K562 (cell line): Measurements from ENCODE around the gene SCMH1.

Experiments used
- CBFB ChIP-seq: sonication (generic); formaldehyde crosslinking; IDR thresholded peaks from 2 replicates; pipeline ENCODE4 v1.4.0; 2020; ENCODE audit warnings: mild to moderate bottlenecking, missing genetic modification reagents
- EZH2 ChIP-seq: IDR thresholded peaks from 2 replicates; pipeline ENCODE4 v1.6.1; 2012; ENCODE audit warnings: low read depth, mild to moderate bottlenecking, inconsistent platforms, low read length, borderline replicate concordance
- HOXB6 ChIP-seq: fragments of 250-450 bp; sonication (Bioruptor Pico); IDR thresholded peaks from 2 replicates; pipeline ENCODE4 v1.5.1; 2022; ENCODE audit warnings: mild to moderate bottlenecking, borderline replicate concordance
- PCBP2 ChIP-seq: fragments of 200-400 bp; formaldehyde crosslinking; IDR thresholded peaks from 2 replicates; pipeline ENCODE4 v1.6.1; 2018; ENCODE audit warnings: low read length, low read depth, mild to moderate bottlenecking, moderate library complexity; ENCODE audit not compliant: poor library complexity, severe bottlenecking
- POLR2A ChIP-seq: fragments of 450-650 bp; conservative IDR thresholded peaks from 2 replicates; pipeline ENCODE4 v1.6.1; 2016
- STAT5B ChIP-seq: fragments of 250-450 bp; sonication (Bioruptor Pico); IDR thresholded peaks from 2 replicates; pipeline ENCODE4 v1.8.0; 2021; ENCODE audit warnings: mild to moderate bottlenecking, inconsistent platforms
- YY1 ChIP-seq, 3 experiments: IDR thresholded peaks; 2 replicates each; pipeline ENCODE4 v1.6.1; 2011; ENCODE audit warnings: low read length in 2 of 3, mild to moderate bottlenecking in 2 of 3, moderate library complexity in 2 of 3, borderline replicate concordance in 1 of 3, control low read depth in 1 of 3, low read depth in 1 of 3; ENCODE audit not compliant: insufficient read depth in 3 of 3, insufficient replicate concordance in 2 of 3, control insufficient read depth in 1 of 3, insufficient read length in 1 of 3; ENCODE audit errors: extremely low read depth in 1 of 3
- ZNF23 ChIP-seq: fragments of 250-450 bp; sonication (Bioruptor Pico); IDR thresholded peaks from 2 replicates; pipeline ENCODE4 v1.4.0; 2020; ENCODE audit warnings: mild to moderate bottlenecking

DNA sequence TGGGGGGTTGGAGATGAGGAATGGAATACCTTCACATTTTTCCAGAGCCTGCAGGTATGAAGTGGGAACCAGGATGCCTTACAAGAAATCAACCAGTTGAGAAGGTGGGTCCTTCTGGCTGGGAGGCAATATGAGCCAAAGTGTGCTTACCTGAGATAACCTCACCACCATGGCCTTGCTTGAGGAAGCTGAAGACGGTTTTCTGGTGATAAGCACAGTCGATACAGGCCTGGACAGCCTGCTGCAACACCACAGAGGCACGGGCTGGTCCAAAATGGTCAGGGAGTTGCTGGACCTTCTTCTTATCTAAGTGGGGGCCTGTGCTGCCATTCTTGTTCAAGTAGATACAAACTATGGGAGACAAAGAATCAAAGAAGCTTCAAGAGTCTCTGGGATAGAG lies 193.6 kb downstream of the SCMH1 start:
- TF ChIP-seq YY1 (IDR thresholded peaks at IDR 0.05; ENCODE audit: borderline replicate concordance in 1 of 3, control insufficient read depth in 1 of 3, extremely low read depth in 1 of 3, insufficient read depth in 3 of 3, insufficient read length in 1 of 3, insufficient replicate concordance in 2 of 3, low read depth in 1 of 3, low read length in 2 of 3) (no peak), POLR2A (no peak), CBFB (CRISPR knock-in tag) (no peak), HOXB6 (CRISPR knock-in tag) (no peak), STAT5B (no peak), PCBP2 (no peak), EZH2 (no peak), ZNF23 (CRISPR knock-in tag) (no peak)
